GM12878 (cell line): ENCODE measurements around the gene YBX1. TPM values are rescaled to one million over a fixed set of nuclear protein-coding genes. Genes with fewer than 3 reads are reported as not detected.
A peak's percentile ranks its signal among the peaks of the same experiment; 100 is the strongest.

Experiments used
- CREM ChIP-seq: IDR thresholded peaks from 2 replicates; pipeline ENCODE4 v1.6.1; 2014; ENCODE audit warnings: antibody characterized with exemption, low read depth
- DPF2 ChIP-seq: fragments of 450-650 bp; IDR thresholded peaks from 2 replicates; pipeline ENCODE4 v1.6.1; 2017; ENCODE audit warnings: mild to moderate bottlenecking
- EGR1 ChIP-seq, 2 experiments: IDR thresholded peaks; 1 replicate in 1 of 2; 2 replicates in 1 of 2; pipeline ENCODE4 v1.6.1; 2011 to 2012; ENCODE audit warnings: low read depth in 2 of 2, low read length in 2 of 2, borderline replicate concordance in 1 of 2, mild to moderate bottlenecking in 1 of 2, moderate library complexity in 1 of 2
- ESRRA ChIP-seq: IDR thresholded peaks from 2 replicates; pipeline ENCODE4 v1.6.1; 2012; ENCODE audit warnings: mild to moderate bottlenecking, low read length, improper control_type of control experiment
- IKZF1 ChIP-seq: fragments of 450-650 bp; conservative IDR thresholded peaks from 2 replicates; pipeline ENCODE4 v1.6.1; 2017; ENCODE audit warnings: antibody characterized with exemption, mild to moderate bottlenecking
- MXI1 ChIP-seq: fragments of 150-350 bp; IDR thresholded peaks from 2 replicates; pipeline ENCODE4 v1.6.1; 2011; ENCODE audit warnings: low read depth, mild to moderate bottlenecking, inconsistent platforms, low read length, improper control_type of control experiment
- NRF1 ChIP-seq: conservative IDR thresholded peaks from 2 replicates; pipeline ENCODE4 v1.6.1; 2011; ENCODE audit warnings: mild to moderate bottlenecking, low read depth, low read length, improper control_type of control experiment
- SMARCA5 ChIP-seq: fragments of 450-650 bp; IDR thresholded peaks from 2 replicates; pipeline ENCODE4 v1.6.1; 2017; ENCODE audit warnings: mild to moderate bottlenecking
- ZNF24 ChIP-seq: fragments of 450-650 bp; IDR thresholded peaks from 2 replicates; pipeline ENCODE4 v1.6.1; 2017; ENCODE audit warnings: antibody characterized with exemption, mild to moderate bottlenecking
- polyA plus RNA-seq, 11 experiments: library from polyadenylated mRNA; depleted of rRNA in 4 of 11; unstranded in 6 of 11; stranded (reverse) in 5 of 11; fragments of >200 nt; fragmentation: Nextera tagmentation in 4 of 11; fragmentation: Illumina TruSeq in 1 of 11; extraction: Ambion mirVana in 4 of 11; extraction: Trizol in 1 of 11; gene quantifications; 1 replicate in 1 of 11; 2 replicates in 10 of 11; pipeline versions ENCODE4 v1.2.1 to v1.2.3, GENCODE V29; 2011 to 2016; ENCODE audit warnings: inconsistent platforms in 2 of 11, missing spikeins in 2 of 11, low read depth in 1 of 11
- total RNA-seq, 4 experiments: library from RNA; depleted of rRNA in 3 of 4; stranded (reverse); fragments of >200 nt in 3 of 4; fragmentation: Illumina TruSeq in 1 of 4; extraction: Trizol in 1 of 4; gene quantifications; 2 replicates each; pipeline versions ENCODE4 v1.2.1 to v1.2.3, GENCODE V29; 2013 to 2021
- TF ChIP-seq, protein P1 (sequence below): fragments of 450-650 bp; IDR thresholded peaks from 2 replicates; pipeline ENCODE4 v1.6.1; 2018; ENCODE audit warnings: borderline replicate concordance, mild to moderate bottlenecking; ENCODE audit not compliant: partially characterized antibody
- TF ChIP-seq, protein P2 (sequence below): fragments of 450-650 bp; IDR thresholded peaks from 2 replicates; pipeline ENCODE4 v1.6.1; 2016; ENCODE audit warnings: mild to moderate bottlenecking
- TF ChIP-seq, protein P3 (sequence below), 3 experiments: IDR thresholded peaks in 2 of 3; conservative IDR thresholded peaks in 1 of 3; 2 replicates each; pipeline ENCODE4 v1.5.1; 2011; ENCODE audit warnings: low read depth in 3 of 3, low read length in 3 of 3, mild to moderate bottlenecking in 3 of 3, control low read depth in 2 of 3, moderate library complexity in 2 of 3, inconsistent platforms in 1 of 3, mixed read lengths in 1 of 3; ENCODE audit not compliant: control insufficient read depth in 2 of 3, insufficient read depth in 1 of 3; ENCODE audit errors: extremely low read depth in 1 of 3
- TF ChIP-seq, protein P4 (sequence below): IDR thresholded peaks from 2 replicates; pipeline ENCODE4 v1.6.1; 2011; ENCODE audit warnings: low read depth, low read length, improper control_type of control experiment, borderline replicate concordance
- TF ChIP-seq, protein P5 (sequence below): IDR thresholded peaks from 2 replicates; pipeline ENCODE4 v1.6.1; 2011; ENCODE audit warnings: borderline replicate concordance, low read depth, mild to moderate bottlenecking, moderate library complexity, low read length; ENCODE audit not compliant: insufficient read depth, poor library complexity, severe bottlenecking
- TF ChIP-seq, protein P6 (sequence below): fragments of 450-650 bp; IDR thresholded peaks from 2 replicates; pipeline ENCODE4 v1.6.1; 2017; ENCODE audit warnings: low read depth, mild to moderate bottlenecking, moderate library complexity
- TF ChIP-seq, protein P7 (sequence below): IDR thresholded peaks from 2 replicates; pipeline ENCODE4 v1.6.1; 2012; ENCODE audit warnings: low read depth, low read length, improper control_type of control experiment

The YBX1 gene
- total and polyA plus RNA-seq, 10 of the 15 experiments (the other 5 are each of a cell fraction or from before 2014, with no cell fraction given), result 355 to 1,353 (median 858) TPM

DNA sequence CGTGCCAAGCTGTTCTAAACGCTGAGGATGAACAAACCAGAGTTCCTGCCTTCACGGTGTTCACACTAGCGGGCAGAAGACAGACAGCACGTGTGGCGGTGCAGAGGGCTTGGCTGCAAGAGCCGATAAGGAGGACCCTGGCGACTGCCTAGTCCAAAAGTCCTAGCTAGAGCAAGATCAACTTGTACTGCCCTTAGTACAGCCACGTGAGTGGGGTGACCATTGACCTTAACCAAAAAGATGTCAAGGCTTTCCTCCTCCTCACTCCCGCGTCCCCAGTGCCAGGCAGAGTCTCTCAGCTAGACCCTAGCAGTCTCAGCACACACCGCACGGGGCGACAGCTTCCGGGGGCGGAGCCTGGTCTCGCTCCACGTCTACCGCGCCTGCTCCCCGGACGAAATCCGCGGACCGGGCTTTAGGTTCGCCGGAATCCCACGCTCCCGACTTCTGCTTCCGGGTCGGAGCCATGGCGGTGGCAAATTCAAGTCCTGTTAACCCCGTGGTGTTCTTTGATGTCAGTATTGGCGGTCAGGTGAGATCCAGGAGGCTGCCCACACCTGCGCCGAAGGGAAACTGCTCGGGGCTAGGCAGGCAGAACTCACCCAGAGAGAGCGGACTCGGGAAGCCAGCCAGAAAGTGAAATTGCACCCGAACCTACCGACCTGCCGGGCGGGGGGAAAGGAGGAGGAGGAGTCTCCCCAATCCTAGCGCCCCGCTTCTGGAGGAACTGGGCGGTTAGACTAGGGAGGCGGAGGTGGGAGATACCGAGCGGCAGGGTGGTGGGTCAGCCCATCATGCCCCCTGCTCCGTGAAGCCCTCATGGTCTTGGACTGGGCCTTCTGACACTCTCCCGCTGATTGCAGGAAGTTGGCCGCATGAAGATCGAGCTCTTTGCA is 24.0 kb upstream of the YBX1 start, which contains the start of gene PPIH (continued):
- TF ChIP-seq, protein P1, sequence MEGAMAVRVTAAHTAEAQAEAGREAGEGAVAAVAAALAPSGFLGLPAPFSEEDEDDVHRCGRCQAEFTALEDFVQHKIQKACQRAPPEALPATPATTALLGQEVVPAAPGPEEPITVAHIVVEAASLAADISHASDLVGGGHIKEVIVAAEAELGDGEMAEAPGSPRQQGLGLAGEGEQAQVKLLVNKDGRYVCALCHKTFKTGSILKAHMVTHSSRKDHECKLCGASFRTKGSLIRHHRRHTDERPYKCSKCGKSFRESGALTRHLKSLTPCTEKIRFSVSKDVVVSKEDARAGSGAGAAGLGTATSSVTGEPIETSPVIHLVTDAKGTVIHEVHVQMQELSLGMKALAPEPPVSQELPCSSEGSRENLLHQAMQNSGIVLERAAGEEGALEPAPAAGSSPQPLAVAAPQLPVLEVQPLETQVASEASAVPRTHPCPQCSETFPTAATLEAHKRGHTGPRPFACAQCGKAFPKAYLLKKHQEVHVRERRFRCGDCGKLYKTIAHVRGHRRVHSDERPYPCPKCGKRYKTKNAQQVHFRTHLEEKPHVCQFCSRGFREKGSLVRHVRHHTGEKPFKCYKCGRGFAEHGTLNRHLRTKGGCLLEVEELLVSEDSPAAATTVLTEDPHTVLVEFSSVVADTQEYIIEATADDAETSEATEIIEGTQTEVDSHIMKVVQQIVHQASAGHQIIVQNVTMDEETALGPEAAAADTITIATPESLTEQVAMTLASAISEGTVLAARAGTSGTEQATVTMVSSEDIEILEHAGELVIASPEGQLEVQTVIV, result no peak
- TF ChIP-seq ZNF24 (no peak), ESRRA (no peak), SMARCA5 (peak; percentile 74; the same call in 1 of the 2 replicates), MXI1 (peak; percentile 84; the same call in 1 of the 2 replicates), CREM (peak; percentile 82), DPF2 (peak; percentile 61), EGR1 (IDR thresholded peaks at IDR 0.05; ENCODE audit: borderline replicate concordance in 1 of 2, low read depth in 2 of 2, low read length in 2 of 2) (peak; percentile 36 to 84), IKZF1 (peak; percentile 84), NRF1 (peak; percentile 34; the same call in 1 of the 2 replicates)
- TF ChIP-seq, protein P2, sequence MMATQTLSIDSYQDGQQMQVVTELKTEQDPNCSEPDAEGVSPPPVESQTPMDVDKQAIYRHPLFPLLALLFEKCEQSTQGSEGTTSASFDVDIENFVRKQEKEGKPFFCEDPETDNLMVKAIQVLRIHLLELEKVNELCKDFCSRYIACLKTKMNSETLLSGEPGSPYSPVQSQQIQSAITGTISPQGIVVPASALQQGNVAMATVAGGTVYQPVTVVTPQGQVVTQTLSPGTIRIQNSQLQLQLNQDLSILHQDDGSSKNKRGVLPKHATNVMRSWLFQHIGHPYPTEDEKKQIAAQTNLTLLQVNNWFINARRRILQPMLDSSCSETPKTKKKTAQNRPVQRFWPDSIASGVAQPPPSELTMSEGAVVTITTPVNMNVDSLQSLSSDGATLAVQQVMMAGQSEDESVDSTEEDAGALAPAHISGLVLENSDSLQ, result peak; percentile 49
- TF ChIP-seq, protein P3, sequence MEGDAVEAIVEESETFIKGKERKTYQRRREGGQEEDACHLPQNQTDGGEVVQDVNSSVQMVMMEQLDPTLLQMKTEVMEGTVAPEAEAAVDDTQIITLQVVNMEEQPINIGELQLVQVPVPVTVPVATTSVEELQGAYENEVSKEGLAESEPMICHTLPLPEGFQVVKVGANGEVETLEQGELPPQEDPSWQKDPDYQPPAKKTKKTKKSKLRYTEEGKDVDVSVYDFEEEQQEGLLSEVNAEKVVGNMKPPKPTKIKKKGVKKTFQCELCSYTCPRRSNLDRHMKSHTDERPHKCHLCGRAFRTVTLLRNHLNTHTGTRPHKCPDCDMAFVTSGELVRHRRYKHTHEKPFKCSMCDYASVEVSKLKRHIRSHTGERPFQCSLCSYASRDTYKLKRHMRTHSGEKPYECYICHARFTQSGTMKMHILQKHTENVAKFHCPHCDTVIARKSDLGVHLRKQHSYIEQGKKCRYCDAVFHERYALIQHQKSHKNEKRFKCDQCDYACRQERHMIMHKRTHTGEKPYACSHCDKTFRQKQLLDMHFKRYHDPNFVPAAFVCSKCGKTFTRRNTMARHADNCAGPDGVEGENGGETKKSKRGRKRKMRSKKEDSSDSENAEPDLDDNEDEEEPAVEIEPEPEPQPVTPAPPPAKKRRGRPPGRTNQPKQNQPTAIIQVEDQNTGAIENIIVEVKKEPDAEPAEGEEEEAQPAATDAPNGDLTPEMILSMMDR (IDR thresholded peaks at IDR 0.05 in 2 of 3, conservative IDR thresholded peaks at IDR 0.05 in 1 of 3; ENCODE audit: control insufficient read depth in 2 of 3, extremely low read depth in 1 of 3, insufficient read depth in 1 of 3, low read depth in 3 of 3, low read length in 3 of 3), result peak in 1 of 3 experiments; percentile 28; a peak in 1 of 6 replicates
- TF ChIP-seq, protein P4, sequence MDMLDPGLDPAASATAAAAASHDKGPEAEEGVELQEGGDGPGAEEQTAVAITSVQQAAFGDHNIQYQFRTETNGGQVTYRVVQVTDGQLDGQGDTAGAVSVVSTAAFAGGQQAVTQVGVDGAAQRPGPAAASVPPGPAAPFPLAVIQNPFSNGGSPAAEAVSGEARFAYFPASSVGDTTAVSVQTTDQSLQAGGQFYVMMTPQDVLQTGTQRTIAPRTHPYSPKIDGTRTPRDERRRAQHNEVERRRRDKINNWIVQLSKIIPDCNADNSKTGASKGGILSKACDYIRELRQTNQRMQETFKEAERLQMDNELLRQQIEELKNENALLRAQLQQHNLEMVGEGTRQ, result no peak; the same call in 1 of the 2 replicates
- TF ChIP-seq, protein P5, sequence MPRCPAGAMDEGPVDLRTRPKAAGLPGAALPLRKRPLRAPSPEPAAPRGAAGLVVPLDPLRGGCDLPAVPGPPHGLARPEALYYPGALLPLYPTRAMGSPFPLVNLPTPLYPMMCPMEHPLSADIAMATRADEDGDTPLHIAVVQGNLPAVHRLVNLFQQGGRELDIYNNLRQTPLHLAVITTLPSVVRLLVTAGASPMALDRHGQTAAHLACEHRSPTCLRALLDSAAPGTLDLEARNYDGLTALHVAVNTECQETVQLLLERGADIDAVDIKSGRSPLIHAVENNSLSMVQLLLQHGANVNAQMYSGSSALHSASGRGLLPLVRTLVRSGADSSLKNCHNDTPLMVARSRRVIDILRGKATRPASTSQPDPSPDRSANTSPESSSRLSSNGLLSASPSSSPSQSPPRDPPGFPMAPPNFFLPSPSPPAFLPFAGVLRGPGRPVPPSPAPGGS, result no peak
- TF ChIP-seq, protein P6, sequence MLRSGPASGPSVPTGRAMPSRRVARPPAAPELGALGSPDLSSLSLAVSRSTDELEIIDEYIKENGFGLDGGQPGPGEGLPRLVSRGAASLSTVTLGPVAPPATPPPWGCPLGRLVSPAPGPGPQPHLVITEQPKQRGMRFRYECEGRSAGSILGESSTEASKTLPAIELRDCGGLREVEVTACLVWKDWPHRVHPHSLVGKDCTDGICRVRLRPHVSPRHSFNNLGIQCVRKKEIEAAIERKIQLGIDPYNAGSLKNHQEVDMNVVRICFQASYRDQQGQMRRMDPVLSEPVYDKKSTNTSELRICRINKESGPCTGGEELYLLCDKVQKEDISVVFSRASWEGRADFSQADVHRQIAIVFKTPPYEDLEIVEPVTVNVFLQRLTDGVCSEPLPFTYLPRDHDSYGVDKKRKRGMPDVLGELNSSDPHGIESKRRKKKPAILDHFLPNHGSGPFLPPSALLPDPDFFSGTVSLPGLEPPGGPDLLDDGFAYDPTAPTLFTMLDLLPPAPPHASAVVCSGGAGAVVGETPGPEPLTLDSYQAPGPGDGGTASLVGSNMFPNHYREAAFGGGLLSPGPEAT, result peak; percentile 91
- TF ChIP-seq, protein P7, sequence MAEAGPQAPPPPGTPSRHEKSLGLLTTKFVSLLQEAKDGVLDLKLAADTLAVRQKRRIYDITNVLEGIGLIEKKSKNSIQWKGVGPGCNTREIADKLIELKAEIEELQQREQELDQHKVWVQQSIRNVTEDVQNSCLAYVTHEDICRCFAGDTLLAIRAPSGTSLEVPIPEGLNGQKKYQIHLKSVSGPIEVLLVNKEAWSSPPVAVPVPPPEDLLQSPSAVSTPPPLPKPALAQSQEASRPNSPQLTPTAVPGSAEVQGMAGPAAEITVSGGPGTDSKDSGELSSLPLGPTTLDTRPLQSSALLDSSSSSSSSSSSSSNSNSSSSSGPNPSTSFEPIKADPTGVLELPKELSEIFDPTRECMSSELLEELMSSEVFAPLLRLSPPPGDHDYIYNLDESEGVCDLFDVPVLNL, result peak; percentile 94
